Right ventricle myocardium inferior (tissue), 1 donor: ENCODE measurements around the gene SHB. TPM values are rescaled to one million over a fixed set of nuclear protein-coding genes. Genes with fewer than 3 reads are reported as not detected.
"Not testable (repeated sequence)": the region's sequence is repeated elsewhere in the genome, so short reads cannot be mapped to it uniquely, and the experiment has no call there.

Source experiments
- ATAC-seq: fragments of 200-7000 bp; cut with Tn5 transposase; one replicate; pipeline ENCODE4 v1.9.1; 2020; ENCODE audit warnings: mild to moderate bottlenecking, moderate library complexity
- DNase-seq: peaks from one replicate; pipeline ENCODE4 v3.0.0; 2021; ENCODE audit errors: missing footprints
- intact Hi-C: fragments of 100-400 bp; cut with DNase I; formaldehyde crosslinking; loops from one replicate; pipeline ENCODE4 v1.11.0; 2022
- total RNA-seq: library from RNA; stranded (reverse); fragmentation: NEBNext Ultra II Directional; extraction: Animal tissue kit (Norgen Biotek cat#: 25700); gene quantifications from one replicate; pipeline ENCODE4 v1.2.1, GENCODE V29; 2021
- donor health status: DM: no; HTN: yes; CAD: no; lungs with severe emphysema.

SHB gene
- total RNA-seq, 1 donor from 2014 or later: 14.7 TPM

- no peak for ATAC-seq
- intact Hi-C loops: no loop called here
- no peak for DNase-seq
Observed at GRCh38 chr9:37970301-37971107, 98.5 kb downstream of the SHB start.

GRCh38 chr9:37969558-37970300, 99.3 kb downstream of the SHB start:
- no peak for DNase-seq
- intact Hi-C loops: loop anchor here (5.0 kb wide), 1 partner anchor 42 kb away; no protein-coding TSS in a partner anchor
- ATAC-seq: no peak

- DNase-seq: no peak
- no peak for ATAC-seq
- intact Hi-C loops: loop anchor here (5.0 kb wide), 1 partner anchor 42 kb away; no protein-coding TSS in a partner anchor
Observed at GRCh38 chr9:37969130-37969529, 99.9 kb downstream of the SHB start.

GRCh38 chr9:37968228-37968701, 100.8 kb downstream of the SHB start:
- intact Hi-C loops: loop anchor here (5.0 kb wide), 1 partner anchor 41 kb away; no protein-coding TSS in a partner anchor
- ATAC-seq (no peak), DNase-seq (no peak)

- no peak for DNase-seq
- intact Hi-C loops: loop anchor here (5.0 kb wide), 1 partner anchor 40 kb away; no protein-coding TSS in a partner anchor
Observed at GRCh38 chr9:37967761-37968080, 101.3 kb downstream of the SHB start.

GRCh38 chr9:37967014-37967760, 101.8 kb downstream of the SHB start:
- intact Hi-C loops: loop anchor here (5.0 kb wide), 1 partner anchor 40 kb away; no protein-coding TSS in a partner anchor
- no peak for DNase-seq
- ATAC-seq: no peak

More at GRCh38 chr9:37967761-37968080, 101.3 kb downstream of the SHB start:
- ATAC-seq: no peak

GRCh38 chr9:37966412-37967013, 102.5 kb downstream of the SHB start:
- no peak for ATAC-seq
- intact Hi-C loops: loop anchor here (5.0 kb wide), 1 partner anchor 39 kb away; no protein-coding TSS in a partner anchor
- DNase-seq: no peak

- not testable (repeated sequence) for ATAC-seq, DNase-seq
- intact Hi-C loops: loop anchor here (5.0 kb wide), 1 partner anchor 39 kb away; no protein-coding TSS in a partner anchor
Observed at GRCh38 chr9:37965676-37966345, 103.2 kb downstream of the SHB start.

GRCh38 chr9:37965116-37965515, 103.9 kb downstream of the SHB start:
- DNase-seq: no peak
- ATAC-seq: no peak
- intact Hi-C loops: loop anchor here (5.0 kb wide), 1 partner anchor 38 kb away; no protein-coding TSS in a partner anchor

GRCh38 chr9:37964740-37965081, 104.3 kb downstream of the SHB start:
- intact Hi-C loops: loop anchor here (5.0 kb wide), 1 partner anchor 37 kb away; no protein-coding TSS in a partner anchor
- ATAC-seq (no peak), DNase-seq (no peak)

- ATAC-seq (peak; percentile 37), DNase-seq (no peak)
- intact Hi-C loops: no loop called here
Observed at GRCh38 chr9:37963936-37964739, 104.9 kb downstream of the SHB start.

GRCh38 chr9:37961351-37961750, 107.7 kb downstream of the SHB start:
- no peak for DNase-seq
- intact Hi-C loops: no loop called here
- ATAC-seq: no peak

GRCh38 chr9:37960631-37961030, 108.4 kb downstream of the SHB start:
- intact Hi-C loops: no loop called here
- DNase-seq: no peak
- no peak for ATAC-seq

- ATAC-seq (no peak), DNase-seq (no peak)
- intact Hi-C loops: no loop called here
Observed at GRCh38 chr9:37959976-37960375, 109.1 kb downstream of the SHB start.

GRCh38 chr9:37958154-37958553, 110.9 kb downstream of the SHB start:
- ATAC-seq: no peak

GRCh38 chr9:37957664-37957953, 111.4 kb downstream of the SHB start:
- intact Hi-C loops: no loop called here
- DNase-seq (no peak), ATAC-seq (no peak)

More at GRCh38 chr9:37958154-37958553, 110.9 kb downstream of the SHB start:
- DNase-seq: no peak
- intact Hi-C loops: no loop called here

GRCh38 chr9:37956904-37957663, 111.9 kb downstream of the SHB start:
- ATAC-seq (peak; percentile 61), DNase-seq (no peak)
- intact Hi-C loops: no loop called here
